ENCODE data around the gene TRPV2.

TRPV2 gene

DNA sequence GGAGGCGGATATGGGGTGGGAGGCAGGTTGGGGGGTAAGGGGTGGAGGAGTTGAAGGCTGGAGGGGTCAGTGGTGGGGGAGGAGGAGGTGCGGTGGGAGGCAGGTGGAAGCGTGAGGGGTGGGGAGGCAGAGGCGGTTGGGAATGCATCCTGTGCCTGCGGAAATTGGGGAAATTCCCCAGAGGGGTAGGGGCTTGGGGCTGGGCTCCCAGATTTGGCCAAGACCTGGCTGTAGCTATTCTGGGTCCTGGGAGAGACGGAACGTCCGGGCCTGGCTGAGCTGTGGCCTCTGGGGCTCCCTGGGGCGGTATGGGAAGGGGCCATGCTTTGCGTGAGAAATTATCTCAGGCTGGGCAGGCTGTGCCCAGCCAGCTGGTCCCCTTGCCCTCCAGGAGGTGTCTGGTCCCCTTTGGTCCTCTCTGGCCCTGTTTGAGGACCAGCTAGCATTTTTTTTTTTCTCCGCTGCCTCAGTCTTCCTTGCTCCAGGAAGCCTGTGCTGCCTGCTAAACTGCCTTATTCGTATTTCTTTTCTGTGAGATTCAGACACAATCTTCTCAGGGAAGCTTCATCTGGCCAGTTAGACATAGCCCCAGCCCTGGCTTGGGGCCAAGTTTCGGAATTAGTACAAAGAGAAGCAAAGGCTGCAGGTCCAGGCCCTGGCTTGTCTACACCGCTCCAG, 7.3 kb upstream of the TRPV2 start:
- DNase-seq = no peak

DNA sequence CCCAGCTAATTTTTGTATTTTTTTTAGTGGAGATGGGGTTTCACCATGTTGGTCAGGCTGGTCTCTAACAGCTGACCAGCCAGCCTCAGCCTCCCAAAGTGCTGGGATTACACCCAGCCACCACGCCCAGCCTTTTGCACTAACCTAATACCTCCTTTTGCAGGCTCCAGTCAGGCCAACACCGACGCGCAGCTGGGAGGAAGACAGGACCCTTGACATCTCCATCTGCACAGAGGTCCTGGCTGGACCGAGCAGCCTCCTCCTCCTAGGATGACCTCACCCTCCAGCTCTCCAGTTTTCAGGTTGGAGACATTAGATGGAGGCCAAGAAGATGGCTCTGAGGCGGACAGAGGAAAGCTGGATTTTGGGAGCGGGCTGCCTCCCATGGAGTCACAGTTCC, 2.0 kb downstream of the TRPV2 start:
- DNase-seq = no peak

DNA sequence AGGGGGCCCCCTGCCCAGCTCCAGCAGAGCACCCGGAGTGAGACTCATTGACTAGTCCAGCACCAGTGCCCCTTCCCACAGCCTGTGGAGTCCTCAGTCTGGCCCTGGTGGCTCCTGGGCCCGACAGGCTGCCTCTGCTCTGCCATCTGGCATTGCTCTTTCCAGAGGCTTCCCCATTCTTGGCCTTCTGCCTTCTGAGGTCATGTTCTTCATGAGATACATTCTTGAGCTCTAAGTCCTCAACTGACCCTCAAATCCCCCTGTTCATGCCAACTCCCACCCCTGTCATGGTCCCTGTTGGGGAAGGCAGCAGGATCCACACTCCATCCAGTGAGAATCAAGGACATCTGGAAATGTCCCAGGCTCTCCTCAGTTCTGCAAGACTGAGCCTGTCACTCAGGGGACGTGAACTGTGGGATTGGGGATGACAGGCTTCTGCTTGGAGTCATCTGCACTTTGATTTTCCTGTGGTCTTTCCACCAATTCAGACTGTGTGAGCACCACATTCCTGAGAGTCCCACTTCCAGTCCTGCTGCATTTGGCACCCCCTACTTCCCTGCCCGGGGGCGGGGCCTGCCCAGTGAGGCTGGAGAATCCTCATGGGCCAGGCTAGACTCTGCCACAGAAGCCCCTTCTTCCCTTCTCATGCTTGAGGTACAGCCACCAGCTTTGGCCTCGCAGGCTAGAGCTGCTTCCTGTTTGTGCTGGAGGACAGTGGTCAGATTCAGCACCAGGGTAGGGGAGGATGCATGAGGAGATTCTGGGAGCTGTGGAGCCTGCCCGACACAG, 2.7 kb downstream of the TRPV2 start:
- no peak for DNase-seq

DNA sequence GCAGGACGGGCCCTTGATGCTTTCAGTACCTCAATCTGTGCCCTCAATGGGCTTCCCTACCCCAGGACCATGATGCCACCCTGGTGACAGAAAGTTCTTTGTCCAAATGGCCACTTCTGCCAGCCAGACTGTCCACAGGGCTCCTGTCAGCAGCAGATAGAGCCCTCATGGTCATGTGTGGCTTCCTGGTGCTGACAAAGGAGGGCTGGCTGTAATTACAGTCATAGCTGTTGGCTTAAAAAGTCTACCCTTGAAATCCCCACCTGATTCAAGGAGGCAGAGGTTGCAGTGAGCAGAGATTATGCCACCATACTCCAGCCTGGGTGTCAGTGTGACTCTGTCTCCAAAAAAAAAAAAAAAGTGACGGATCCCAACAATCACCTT, 3.3 kb downstream of the TRPV2 start:
- no peak for DNase-seq

DNA sequence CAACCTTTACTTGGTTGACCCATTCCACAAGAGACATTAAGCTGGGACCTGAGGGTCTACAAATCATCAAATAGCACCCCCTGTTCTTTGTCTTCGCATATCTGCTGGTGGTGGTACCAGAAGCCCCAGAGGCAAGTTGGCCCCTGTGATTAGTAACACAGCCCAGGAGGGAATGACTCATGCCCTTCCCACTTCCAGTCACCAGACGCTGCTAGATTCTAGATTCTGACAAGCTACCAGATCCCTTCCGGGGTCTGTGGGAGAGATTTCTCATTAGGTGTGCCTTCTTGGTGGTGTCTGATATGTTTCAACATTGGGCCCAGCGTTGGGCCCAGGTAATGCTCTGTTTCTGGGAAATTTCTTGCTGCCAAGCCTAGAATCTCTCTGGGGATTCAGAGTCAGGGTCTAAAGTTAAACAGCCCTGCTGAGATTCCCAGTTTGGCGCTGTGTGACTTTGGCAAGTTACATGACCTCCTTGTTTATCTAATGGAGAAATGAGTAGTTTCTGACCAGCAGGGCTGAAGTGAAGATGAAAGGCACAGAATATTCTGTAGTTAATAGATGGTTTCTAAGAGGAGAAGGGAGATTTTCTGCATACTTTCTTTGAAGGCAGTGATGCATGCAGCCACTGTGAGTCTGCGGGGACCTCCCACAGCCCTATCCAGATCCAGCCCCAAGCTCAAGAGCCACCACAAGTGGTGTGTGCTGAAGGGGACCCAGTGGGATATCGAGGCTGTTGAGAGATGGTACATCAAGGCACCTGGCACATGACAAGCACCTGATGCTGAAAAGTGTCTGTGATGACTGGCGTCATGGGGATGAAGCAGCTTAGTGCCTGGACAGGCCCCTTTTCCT, 3.9 kb downstream of the TRPV2 start:
- DNase-seq = peak; percentile 43

DNA sequence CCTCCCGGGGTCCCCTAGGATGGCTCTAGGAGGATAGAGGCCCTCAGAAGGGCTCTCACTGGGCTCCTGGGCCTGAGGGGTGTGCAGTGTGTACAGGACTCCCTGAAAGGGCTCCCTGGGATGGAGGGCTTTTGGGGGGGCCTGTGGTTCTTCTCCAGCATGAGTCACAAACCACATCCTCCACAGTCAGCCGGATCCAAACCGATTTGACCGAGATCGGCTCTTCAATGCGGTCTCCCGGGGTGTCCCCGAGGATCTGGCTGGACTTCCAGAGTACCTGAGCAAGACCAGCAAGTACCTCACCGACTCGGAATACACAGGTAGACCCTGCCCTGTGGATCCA, 4.5 kb downstream of the TRPV2 start:
- peak; percentile 31 for DNase-seq

DNA sequence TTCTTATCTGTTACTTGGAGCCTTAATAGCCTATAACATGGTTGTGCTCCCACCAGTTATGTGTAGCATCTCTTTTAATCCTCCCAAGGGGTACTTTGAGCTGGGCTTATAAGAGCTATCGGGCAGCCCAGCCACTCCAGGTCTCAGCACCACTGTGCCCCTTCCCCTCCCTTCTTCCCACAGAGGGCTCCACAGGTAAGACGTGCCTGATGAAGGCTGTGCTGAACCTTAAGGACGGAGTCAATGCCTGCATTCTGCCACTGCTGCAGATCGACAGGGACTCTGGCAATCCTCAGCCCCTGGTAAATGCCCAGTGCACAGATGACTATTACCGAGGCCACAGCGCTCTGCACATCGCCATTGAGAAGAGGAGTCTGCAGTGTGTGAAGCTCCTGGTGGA, 7.0 kb downstream of the TRPV2 start:
- no peak for DNase-seq

DNA sequence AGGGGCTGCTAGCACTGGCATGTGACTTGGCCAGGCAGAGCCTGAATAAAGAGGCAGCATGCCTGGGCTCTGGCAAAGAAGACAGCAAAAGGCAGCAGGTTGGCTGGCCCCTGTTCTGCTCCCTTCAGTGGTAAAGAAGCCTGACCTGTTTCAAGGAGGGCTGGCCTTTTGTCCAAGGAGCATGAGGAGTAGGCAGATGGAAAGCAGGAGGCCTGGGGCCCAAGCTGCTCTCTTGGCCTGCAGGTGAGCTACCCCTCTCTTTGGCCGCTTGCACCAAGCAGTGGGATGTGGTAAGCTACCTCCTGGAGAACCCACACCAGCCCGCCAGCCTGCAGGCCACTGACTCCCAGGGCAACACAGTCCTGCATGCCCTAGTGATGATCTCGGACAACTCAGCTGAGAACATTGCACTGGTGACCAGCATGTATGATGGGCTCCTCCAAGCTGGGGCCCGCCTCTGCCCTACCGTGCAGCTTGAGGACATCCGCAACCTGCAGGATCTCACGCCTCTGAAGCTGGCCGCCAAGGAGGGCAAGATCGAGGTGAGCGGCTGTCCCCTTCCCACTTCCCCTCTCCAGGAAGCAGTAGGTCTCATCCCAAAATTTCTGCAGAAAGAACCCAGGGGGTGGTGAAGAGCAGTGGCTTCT, 8.0 kb downstream of the TRPV2 start:
- no peak for DNase-seq

DNA sequence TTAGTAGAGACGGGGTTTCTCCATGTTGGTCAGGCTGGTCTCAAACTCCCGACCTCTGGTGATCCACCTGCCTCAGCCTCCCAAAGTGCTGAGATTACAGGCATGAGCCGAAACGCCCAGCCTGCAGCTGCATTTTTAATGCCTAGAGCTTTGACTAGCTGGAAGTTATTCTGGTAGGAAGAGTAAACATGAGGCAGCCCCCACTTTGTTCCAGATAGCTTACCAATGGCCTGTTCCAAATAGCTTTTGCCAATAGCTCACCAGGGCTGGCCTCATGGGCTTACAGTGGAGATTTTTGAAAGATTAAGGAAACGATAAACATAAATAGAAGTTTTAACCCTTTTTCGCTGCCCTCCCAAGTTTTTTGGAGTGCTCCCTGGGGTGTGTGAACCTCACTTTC, 9.8 kb downstream of the TRPV2 start:
- no peak for DNase-seq

DNA sequence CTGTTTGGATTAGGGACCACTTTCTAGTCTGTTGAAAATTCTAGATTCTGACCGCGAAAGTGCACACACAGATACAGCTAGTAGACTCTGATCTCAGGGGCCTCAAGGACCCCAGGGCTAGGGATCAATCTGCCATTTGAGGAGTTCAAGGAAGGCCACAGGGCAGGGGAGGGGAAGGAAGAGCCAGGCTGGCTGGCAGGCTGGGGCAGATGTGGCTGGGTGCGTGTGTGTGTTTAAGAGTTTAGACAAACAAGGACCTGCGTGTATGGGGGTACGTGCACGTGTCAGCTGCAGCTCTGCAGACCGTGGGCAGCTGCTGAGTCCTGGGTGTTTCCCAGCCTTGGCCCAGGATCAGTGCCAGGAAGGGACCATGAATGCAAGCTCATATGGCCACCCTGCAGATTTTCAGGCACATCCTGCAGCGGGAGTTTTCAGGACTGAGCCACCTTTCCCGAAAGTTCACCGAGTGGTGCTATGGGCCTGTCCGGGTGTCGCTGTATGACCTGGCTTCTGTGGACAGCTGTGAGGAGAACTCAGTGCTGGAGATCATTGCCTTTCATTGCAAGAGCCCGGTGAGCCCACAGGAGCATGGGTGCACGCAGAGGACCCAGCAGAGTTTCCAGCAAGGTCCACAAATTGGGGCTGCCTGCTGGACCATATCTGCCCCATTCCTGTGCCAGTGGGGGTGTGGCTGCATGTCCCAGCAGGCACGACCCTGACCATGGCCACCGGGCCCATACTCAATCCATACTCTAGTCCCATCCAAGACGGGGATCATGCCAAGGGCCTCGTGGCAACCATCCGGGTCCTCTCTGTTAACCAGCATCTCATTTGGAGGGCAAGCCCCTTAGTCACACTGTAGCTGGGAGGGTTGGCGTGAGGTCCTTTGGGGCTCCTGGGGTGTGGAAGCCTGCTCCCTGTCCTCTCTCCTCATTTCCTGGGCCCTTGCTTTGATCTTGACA, 10.6 kb downstream of the TRPV2 start:
- no peak for DNase-seq

DNA sequence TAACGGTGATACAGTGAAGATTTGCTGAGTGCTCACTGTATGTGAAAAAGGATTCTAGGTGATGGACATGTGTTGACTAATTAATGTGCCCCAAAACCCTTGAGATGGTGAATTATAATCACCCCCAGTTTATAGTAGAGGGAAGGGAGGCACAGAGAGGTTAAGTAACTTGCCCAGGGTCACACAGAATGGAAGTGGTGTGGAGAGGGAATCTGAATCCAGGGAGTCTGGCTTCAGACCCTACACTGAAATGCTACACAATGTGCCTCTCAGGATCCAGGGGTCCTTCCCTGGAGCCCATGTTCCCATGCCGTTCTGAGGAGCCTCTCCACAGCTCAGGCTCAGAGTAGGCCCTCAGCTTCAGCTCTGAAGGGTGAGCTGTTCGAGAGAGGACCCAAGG, 11.6 kb downstream of the TRPV2 start:
- DNase-seq = no peak

DNA sequence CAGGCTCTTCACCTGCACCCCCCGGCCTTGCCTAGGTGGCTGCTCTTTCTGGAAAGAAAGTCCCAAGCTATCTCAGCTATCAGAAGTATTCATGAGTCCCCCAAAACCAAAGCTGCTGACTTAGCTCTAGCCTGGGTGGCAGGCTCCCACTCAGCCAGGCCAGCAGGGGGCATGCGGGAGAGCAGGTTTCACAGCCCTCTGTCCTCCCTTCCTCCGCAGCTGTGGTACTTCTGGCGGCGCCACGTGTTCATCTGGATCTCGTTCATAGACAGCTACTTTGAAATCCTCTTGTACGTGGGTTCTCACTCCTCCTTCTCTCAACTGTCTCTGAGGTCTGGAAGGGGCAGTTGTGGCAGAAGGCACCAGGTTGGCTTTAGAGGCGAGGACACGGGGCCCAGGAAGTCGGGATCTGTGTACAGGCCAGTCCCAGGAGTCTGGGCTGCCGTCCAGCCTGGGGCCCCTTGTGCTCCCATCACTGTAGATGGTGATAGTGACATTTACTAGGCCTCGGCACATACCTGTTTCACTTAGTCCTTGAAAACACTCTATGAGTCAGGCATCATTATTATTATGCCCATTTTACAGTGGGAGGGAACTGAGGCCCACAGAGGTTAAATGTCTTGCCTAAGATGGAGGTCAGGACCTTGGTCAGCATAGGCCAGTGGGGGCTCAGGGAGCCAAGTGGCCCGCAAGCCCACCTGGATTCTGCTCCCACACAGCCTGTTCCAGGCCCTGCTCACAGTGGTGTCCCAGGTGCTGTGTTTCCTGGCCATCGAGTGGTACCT, 12.9 kb downstream of the TRPV2 start:
- peak; percentile 38 for DNase-seq

DNA sequence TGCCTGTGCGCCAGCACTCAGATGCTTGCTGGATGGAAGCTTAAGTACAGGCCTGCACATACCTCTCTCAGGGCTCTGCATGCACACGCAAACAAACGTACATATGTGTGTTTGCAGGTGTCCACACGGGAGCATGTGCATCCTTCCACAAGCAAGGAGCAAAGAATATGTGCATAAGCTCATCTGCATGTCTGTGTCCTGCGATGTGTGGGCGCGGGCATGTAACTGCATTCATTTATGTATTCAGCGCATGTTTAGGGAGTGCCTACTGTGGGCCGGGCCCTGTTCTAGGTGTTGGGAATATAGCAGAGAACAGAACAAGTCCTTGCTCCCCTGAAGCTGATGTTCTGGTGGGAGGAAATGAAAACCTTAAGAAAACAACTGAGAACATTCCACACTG, 13.7 kb downstream of the TRPV2 start:
- no peak for DNase-seq

DNA sequence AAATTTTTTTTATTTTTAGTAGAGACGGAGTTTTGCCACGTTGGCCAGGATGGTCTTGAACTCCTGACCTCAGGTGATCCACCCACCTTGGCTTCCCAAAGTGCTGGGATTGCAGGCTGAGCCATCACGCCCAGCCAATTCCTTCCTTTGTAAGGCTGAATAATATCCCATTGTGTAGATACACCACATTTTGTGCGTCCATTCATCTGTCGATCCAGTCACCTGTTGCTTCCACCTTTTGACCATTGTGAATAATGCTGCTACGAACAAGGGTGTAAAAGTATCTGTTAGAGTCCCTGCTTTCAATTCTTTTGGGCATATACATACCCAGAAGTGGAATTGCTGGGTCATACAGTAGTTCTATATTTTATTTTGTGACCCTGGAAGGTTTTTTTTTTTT, 15.3 kb downstream of the TRPV2 start:
- DNase-seq = no peak

DNA sequence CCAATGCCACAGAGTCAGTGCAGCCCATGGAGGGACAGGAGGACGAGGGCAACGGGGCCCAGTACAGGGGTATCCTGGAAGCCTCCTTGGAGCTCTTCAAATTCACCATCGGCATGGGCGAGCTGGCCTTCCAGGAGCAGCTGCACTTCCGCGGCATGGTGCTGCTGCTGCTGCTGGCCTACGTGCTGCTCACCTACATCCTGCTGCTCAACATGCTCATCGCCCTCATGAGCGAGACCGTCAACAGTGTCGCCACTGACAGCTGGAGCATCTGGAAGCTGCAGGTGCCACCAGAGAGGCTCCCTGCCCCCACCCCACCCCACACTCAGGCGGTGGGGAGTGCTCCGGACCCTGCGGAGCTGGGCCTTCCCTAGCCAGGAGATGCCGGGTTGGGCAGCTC, 16.6 kb downstream of the TRPV2 start:
- no peak for DNase-seq

DNA sequence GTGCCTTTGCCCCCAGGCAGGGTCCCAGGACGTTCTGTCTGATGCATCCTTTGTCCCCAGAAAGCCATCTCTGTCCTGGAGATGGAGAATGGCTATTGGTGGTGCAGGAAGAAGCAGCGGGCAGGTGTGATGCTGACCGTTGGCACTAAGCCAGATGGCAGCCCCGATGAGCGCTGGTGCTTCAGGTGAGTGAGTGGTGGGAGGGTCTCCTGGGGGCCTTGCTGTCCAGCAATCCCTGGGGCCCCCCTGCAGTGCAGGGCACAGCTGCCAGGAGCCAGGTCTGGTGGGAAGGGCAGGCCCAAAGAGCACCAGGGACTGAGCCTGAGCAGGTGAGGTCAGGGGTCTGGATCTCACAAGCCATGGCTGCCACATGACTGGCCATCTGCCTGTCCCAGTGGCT, 18.1 kb downstream of the TRPV2 start:
- no peak for DNase-seq

DNA sequence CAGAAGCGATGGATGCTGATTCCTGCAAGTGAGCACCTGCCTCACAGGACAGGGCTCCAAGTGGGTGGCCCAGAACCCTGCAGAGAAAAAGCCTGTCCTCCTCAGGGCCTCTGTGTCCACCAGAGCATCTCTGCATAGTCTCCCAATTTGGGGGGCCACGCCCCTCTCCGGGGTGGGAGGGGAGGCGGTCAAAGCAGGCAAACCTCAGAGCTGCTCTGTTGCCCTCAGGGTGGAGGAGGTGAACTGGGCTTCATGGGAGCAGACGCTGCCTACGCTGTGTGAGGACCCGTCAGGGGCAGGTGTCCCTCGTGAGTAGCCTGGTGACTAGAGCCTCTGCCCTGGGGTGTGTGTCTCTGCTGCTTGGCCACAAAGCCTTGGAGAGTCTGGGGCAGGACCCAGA, 19.3 kb downstream of the TRPV2 start:
- DNase-seq = no peak

DNA sequence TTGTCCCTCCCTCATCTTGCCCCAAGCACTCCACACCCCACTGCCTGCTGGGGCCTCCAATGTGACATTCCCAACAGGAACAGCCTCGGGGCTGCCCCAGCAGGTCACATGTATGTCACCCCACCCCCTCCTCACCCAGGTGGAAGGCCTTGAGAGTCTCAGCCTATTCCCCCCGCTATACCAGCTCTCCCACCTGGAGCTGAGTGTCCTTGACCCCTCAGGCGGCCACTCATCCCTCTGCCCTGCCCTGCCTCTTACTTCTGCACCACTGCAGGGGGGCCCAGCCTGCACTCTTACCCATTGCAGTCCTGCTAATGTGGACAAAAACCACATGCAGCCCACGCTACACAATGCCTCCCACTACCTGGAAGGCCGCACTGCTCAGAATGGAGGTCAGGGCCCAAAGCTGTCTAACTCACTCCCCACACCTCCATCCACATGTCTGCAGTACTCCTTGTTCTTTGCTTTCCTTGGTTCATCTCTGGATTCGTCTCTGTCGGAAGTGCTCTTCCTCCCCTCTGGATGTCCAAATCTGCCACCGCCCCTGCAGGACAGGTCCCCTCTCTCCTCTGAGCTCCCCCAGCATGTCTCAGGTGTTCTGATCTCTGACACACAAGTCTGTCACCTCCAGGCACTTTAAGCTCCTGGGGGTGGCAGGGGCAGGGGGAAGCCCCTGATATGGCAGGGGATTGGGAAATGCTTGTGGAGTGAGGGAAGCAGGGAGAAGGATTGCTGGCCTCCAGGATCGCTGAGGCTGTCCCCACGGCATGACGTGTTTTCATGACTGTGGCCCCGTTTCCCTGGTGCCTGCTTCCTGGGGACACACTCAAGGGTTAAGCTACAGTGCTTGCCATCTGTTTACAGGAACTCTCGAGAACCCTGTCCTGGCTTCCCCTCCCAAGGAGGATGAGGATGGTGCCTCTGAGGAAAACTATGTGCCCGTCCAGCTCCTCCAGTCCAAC, 20.8 kb downstream of the TRPV2 start:
- no peak for DNase-seq

DNA sequence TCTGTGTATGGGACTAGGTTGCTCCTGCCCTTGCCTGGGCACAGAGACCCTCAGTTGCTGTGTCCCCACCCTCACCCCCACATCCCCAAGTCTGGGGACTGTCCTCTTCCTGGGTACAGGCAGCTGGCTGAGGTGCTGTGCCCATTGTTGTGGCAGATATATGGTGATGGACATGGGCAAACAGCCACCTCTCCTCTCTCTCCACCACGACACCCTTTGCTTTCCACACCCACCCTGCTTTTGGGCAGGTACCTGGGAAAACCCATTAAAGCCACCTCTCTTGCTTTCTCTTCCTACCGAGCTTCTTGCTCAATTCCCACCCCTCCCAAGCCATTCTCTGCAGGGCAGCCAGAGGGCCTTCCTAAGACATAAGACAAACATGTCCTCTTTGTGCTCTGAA, 21.7 kb downstream of the TRPV2 start:
- no peak for DNase-seq

DNA sequence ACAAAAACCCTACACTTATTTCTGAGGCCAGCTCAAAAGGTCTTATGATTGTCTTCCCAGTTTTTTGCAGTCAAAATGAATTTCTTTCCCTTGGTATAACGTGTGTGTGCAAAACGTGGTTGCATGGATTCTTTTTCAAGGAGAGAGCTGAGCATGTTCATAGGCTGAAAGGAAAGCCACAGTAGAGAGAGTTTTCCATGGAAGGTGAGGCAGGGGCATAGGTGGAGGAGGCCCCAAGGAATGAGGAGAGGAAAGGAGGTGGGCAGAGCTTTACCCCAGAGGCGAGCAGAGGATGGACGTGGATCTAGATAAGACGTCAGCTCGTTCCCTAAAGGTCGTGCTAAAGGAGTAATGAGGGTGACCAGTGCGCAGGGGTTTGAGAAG, 22.8 kb downstream of the TRPV2 start:
- DNase-seq = no peak
